ENCODE measurements around the gene HS3ST4. TPM values are rescaled to one million over a fixed set of nuclear protein-coding genes. Genes with fewer than 3 reads are reported as not detected.
A peak's percentile ranks its signal among the peaks of the same experiment; 100 is the strongest.

Gene HS3ST4
- total RNA-seq, 1 donor from 2014 or later: 1.2 TPM

- no peak for TF ChIP-seq EZH2 (IDR thresholded peaks at IDR 0.05; ENCODE audit: insufficient read depth, low read length)
- TF ChIP-seq, protein P1, sequence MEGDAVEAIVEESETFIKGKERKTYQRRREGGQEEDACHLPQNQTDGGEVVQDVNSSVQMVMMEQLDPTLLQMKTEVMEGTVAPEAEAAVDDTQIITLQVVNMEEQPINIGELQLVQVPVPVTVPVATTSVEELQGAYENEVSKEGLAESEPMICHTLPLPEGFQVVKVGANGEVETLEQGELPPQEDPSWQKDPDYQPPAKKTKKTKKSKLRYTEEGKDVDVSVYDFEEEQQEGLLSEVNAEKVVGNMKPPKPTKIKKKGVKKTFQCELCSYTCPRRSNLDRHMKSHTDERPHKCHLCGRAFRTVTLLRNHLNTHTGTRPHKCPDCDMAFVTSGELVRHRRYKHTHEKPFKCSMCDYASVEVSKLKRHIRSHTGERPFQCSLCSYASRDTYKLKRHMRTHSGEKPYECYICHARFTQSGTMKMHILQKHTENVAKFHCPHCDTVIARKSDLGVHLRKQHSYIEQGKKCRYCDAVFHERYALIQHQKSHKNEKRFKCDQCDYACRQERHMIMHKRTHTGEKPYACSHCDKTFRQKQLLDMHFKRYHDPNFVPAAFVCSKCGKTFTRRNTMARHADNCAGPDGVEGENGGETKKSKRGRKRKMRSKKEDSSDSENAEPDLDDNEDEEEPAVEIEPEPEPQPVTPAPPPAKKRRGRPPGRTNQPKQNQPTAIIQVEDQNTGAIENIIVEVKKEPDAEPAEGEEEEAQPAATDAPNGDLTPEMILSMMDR (IDR thresholded peaks at IDR 0.05; ENCODE audit: insufficient read depth, low read depth, low read length): no peak
- H2AFZ ChIP-seq (ENCODE audit: low read depth, low read length): no peak overlapping the region
- no peaks in the 10 kb centered on the region for H3K9me3 ChIP-seq (ENCODE audit: insufficient read depth, low read depth, low read length)
- no peak overlapping the region for H3K27ac Mint-ChIP-seq (ENCODE audit: unreplicated experiment)
- H3K4me1 Mint-ChIP-seq (ENCODE audit: low read depth, unreplicated experiment): no peaks in the 10 kb centered on the region
- H3K36me3 Mint-ChIP-seq (ENCODE audit: low read depth, unreplicated experiment): no peaks in the 10 kb centered on the region
- H3K4me2 ChIP-seq (ENCODE audit: low read length): no peak overlapping the region
- H3K36me3 ChIP-seq (ENCODE audit: insufficient read depth, low read length): no peaks in the 10 kb centered on the region
- H3K4me1 ChIP-seq (ENCODE audit: insufficient read depth, low read length): no peaks in the 10 kb centered on the region
- FAIRE-seq: no peak
- H3K79me2 ChIP-seq (ENCODE audit: insufficient read depth, low read length): no peaks in the 10 kb centered on the region
- H3K9me3 Mint-ChIP-seq (ENCODE audit: unreplicated experiment): peaks cover 6% of the 10 kb centered on the region
- no peak for DNase-seq (ENCODE audit: low read depth)
- H3K9ac ChIP-seq (ENCODE audit: low read length): no peak overlapping the region
- H3K4me3 Mint-ChIP-seq (ENCODE audit: unreplicated experiment): peak overlapping the region; percentile 70
- no peaks in the 10 kb centered on the region for H4K20me1 ChIP-seq (ENCODE audit: insufficient read depth, low read length)
- H3K27me3 ChIP-seq (ENCODE audit: insufficient read depth, low read length): peaks cover 27% of the 10 kb centered on the region
- no peak overlapping the region for H3K4me3 ChIP-seq (ENCODE audit: insufficient read depth, low read depth, low read length)
- peaks cover 23% of the 10 kb centered on the region for H3K27me3 Mint-ChIP-seq (ENCODE audit: low read depth, unreplicated experiment)
- no peak overlapping the region for H3K27ac ChIP-seq (ENCODE audit: low read depth, low read length)
Observed at GRCh38 chr16:25693631-25694030, 1.9 kb downstream of the HS3ST4 start.

GRCh38 chr16:25699069-25699468 is 7.3 kb downstream of the HS3ST4 start:
- Histone ChIP-seq H2AFZ (ENCODE audit: low read depth, low read length) (no peak overlapping the region), H3K27ac (ENCODE audit: low read depth, low read length) (no peak overlapping the region), H3K4me3 (ENCODE audit: insufficient read depth, low read depth, low read length) (no peak overlapping the region), H3K9me3 (ENCODE audit: insufficient read depth, low read depth, low read length) (no peaks in the 10 kb centered on the region), H3K27me3 (ENCODE audit: insufficient read depth, low read length) (peaks cover 6% of the 10 kb centered on the region), H3K4me1 (ENCODE audit: insufficient read depth, low read length) (no peaks in the 10 kb centered on the region), H3K4me2 (ENCODE audit: low read length) (no peak overlapping the region), H3K36me3 (ENCODE audit: insufficient read depth, low read length) (no peaks in the 10 kb centered on the region), H4K20me1 (ENCODE audit: insufficient read depth, low read length) (no peaks in the 10 kb centered on the region), H3K9ac (ENCODE audit: low read length) (no peak overlapping the region), H3K79me2 (ENCODE audit: insufficient read depth, low read length) (no peaks in the 10 kb centered on the region)
- Mint-ChIP-seq H3K4me3 (ENCODE audit: unreplicated experiment) (no peak overlapping the region), H3K36me3 (ENCODE audit: low read depth, unreplicated experiment) (no peaks in the 10 kb centered on the region), H3K4me1 (ENCODE audit: low read depth, unreplicated experiment) (no peaks in the 10 kb centered on the region), H3K27me3 (ENCODE audit: low read depth, unreplicated experiment) (peaks cover 11% of the 10 kb centered on the region), H3K9me3 (ENCODE audit: unreplicated experiment) (peaks cover 2% of the 10 kb centered on the region), H3K27ac (ENCODE audit: unreplicated experiment) (no peak overlapping the region)
- no peak for FAIRE-seq
- DNase-seq (ENCODE audit: low read depth): no peak
- TF ChIP-seq, protein P1 (IDR thresholded peaks at IDR 0.05; ENCODE audit: insufficient read depth, low read depth, low read length): no peak
- TF ChIP-seq EZH2 (IDR thresholded peaks at IDR 0.05; ENCODE audit: insufficient read depth, low read length): no peak

GRCh38 chr16:25700547-25700946 is 8.8 kb downstream of the HS3ST4 start:
- no peak overlapping the region for H3K4me3 Mint-ChIP-seq (ENCODE audit: unreplicated experiment)
- no peaks in the 10 kb centered on the region for H3K9me3 ChIP-seq (ENCODE audit: insufficient read depth, low read depth, low read length)
- no peaks in the 10 kb centered on the region for H3K4me1 ChIP-seq (ENCODE audit: insufficient read depth, low read length)
- TF ChIP-seq, protein P1 (IDR thresholded peaks at IDR 0.05; ENCODE audit: insufficient read depth, low read depth, low read length): no peak
- no peak for TF ChIP-seq EZH2 (IDR thresholded peaks at IDR 0.05; ENCODE audit: insufficient read depth, low read length)
- no peaks in the 10 kb centered on the region for H3K27me3 ChIP-seq (ENCODE audit: insufficient read depth, low read length)
- no peaks in the 10 kb centered on the region for H3K4me1 Mint-ChIP-seq (ENCODE audit: low read depth, unreplicated experiment)
- H4K20me1 ChIP-seq (ENCODE audit: insufficient read depth, low read length): no peaks in the 10 kb centered on the region
- no peak overlapping the region for H2AFZ ChIP-seq (ENCODE audit: low read depth, low read length)
- H3K79me2 ChIP-seq (ENCODE audit: insufficient read depth, low read length): no peaks in the 10 kb centered on the region
- no peak overlapping the region for H3K27ac Mint-ChIP-seq (ENCODE audit: unreplicated experiment)
- no peaks in the 10 kb centered on the region for H3K36me3 ChIP-seq (ENCODE audit: insufficient read depth, low read length)
- H3K9me3 Mint-ChIP-seq (ENCODE audit: unreplicated experiment): peaks cover 2% of the 10 kb centered on the region
- peaks cover 5% of the 10 kb centered on the region for H3K27me3 Mint-ChIP-seq (ENCODE audit: low read depth, unreplicated experiment)
- H3K27ac ChIP-seq (ENCODE audit: low read depth, low read length): no peak overlapping the region
- H3K4me3 ChIP-seq (ENCODE audit: insufficient read depth, low read depth, low read length): no peak overlapping the region
- no peak for FAIRE-seq
- no peak overlapping the region for H3K4me2 ChIP-seq (ENCODE audit: low read length)
- no peak for DNase-seq (ENCODE audit: low read depth)
- H3K9ac ChIP-seq (ENCODE audit: low read length): no peak overlapping the region
- H3K36me3 Mint-ChIP-seq (ENCODE audit: low read depth, unreplicated experiment): no peaks in the 10 kb centered on the region

Measured in astrocyte (in vitro differentiated cells and primary cell).